Astrocyte of the spinal cord (primary cell): ENCODE results near the gene UPF1.

Experiments used
- DNase-seq: peaks from one replicate; pipeline ENCODE4 v3.0.0; 2011; ENCODE audit warnings: low read depth, low spot score
- H3K4me3 ChIP-seq: 2 replicates; pipeline ENCODE4 v1.5.1; 2011; ENCODE audit warnings: low read depth, mild to moderate bottlenecking, low read length, moderate library complexity
- CTCF ChIP-seq: IDR thresholded peaks from 2 replicates; pipeline ENCODE4 v1.5.1; 2012; ENCODE audit warnings: low read depth, mild to moderate bottlenecking, low read length, inconsistent platforms
- in situ Hi-C: cut with HindIII; loops from 2 replicates; pipeline ENCODE4 v1.10.0; 2017; ENCODE audit warnings: low sequenced_read_pairs

Gene UPF1

GRCh38 chr19:18861235-18861634, 29.5 kb downstream of the UPF1 start:
- in situ Hi-C loops = no loop called here
- DNase-seq = no peak

GRCh38 chr19:18861917-18862316, 30.2 kb downstream of the UPF1 start:
- in situ Hi-C loops = no loop called here
- no peak for TF ChIP-seq CTCF
- no peak for DNase-seq
- no peak overlapping the region for H3K4me3 ChIP-seq

More at GRCh38 chr19:18861235-18861634, 29.5 kb downstream of the UPF1 start:
- no peak overlapping the region for H3K4me3 ChIP-seq
- no peak for TF ChIP-seq CTCF

GRCh38 chr19:18862976-18863842, 31.4 kb downstream of the UPF1 start:
- no peak for TF ChIP-seq CTCF
- in situ Hi-C loops = no loop called here
- no peak for DNase-seq

GRCh38 chr19:18863843-18864362, 32.1 kb downstream of the UPF1 start:
- no peak overlapping the region for H3K4me3 ChIP-seq
- in situ Hi-C loops = no loop called here
- no peak for DNase-seq
- no peak for TF ChIP-seq CTCF

More at GRCh38 chr19:18862976-18863842, 31.4 kb downstream of the UPF1 start:
- no peak overlapping the region for H3K4me3 ChIP-seq

- in situ Hi-C loops = no loop called here
- no peak for DNase-seq
- no peak for TF ChIP-seq CTCF
- no peak overlapping the region for H3K4me3 ChIP-seq
These were observed 33.6 kb downstream of the UPF1 start for GRCh38 chr19:18865106-18865972.

- H3K4me3 ChIP-seq = no peak overlapping the region
- peak; percentile 48 for DNase-seq
- in situ Hi-C loops = no loop called here
- TF ChIP-seq CTCF = peak; percentile 92
These were observed 34.4 kb downstream of the UPF1 start for GRCh38 chr19:18865973-18866799.
